HG03139 (cell line): ENCODE results near the gene ARID1B.

Source experiments
- ATAC-seq: cut with Tn5 transposase; IDR thresholded peaks from one replicate; pipeline ENCODE4 v1.9.1; 2021; ENCODE audit not compliant: unreplicated experiment

ARID1B gene

DNA sequence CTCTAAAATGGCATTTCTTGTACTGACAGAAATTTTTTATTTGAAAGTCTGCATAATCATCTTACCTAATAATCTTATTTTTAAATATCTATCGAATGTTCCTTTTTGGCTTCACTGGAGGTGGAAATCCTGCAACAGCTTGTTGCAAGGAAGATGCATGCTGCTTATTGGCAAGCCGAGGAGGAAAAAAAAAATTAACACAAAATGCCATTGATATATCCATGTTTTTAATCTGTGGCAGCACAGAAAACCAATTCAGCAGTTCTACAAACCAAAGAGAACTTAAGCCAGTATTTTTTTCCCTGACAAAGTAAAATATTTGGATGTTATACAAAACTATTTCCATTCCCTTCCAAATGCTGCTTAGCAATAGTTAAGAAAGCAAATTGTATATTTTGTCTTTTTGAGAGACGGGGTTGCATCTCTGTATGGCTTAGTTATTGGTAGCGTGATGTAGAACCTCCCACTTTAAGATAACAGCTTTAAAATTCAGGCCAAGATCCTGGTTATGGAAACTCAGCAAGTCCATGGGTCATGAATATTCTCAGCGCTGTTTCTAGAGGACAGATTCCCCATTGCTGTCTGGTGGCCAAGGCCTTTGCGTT lies 314.8 kb downstream of the ARID1B start:
- no peak for ATAC-seq

DNA sequence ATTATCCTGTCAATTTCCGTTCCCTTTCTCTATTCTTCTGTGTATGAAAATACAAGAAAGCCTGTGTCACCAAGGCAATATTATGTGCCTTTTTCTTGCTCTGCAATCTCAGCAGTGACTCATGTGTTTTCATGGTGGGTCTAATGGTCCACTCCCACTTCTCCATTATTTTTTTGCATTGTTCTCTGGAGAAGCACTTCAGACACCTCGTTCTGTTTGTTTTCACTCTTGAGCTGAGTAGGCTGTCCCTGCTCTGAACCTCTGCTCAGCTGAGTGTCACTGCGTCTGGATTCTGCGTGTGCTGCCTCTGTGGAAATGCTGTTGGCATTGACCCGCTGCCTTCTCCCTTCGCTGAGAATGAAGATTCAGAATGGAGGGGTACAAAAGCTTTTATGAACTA lies 315.6 kb downstream of the ARID1B start:
- no peak for ATAC-seq

DNA sequence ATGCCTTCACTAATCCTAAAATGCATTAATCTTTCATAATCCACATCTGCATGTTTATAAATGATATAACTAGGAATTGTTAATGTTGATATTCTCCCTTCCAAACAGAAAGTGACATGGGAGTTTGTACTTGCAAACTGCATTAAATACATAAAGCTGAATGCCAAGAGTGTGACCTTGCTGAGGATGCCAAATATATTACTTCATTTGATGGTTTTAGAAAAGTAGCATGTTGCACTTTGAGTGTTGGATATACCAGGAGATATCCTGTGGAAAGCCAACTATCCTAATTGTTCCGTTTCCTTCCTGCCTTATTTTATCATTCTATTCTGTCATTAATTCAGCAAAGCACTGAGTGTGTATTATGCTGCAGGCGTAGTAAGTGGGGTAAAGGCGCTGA lies 316.4 kb downstream of the ARID1B start:
- no peak for ATAC-seq

DNA sequence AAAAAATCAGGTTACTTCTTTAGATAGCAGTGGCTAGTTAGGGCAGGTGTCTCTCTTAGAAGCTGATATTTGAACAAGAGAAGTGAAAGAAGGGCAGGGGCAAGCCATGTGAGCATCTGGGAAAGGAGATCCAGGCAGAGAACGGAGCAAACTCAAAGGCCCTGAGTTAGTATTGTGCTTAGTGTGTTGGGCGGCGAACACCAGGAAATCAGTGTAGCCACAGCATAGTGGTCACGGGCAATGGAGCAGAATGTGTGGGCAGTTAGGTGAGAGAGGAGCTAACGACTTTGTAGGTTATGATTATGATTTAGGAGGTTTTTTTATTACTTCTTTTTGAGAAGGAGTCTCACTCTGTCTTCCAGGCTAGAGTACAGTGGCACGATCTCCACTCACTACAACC lies 316.9 kb downstream of the ARID1B start:
- ATAC-seq: peak; percentile 64

DNA sequence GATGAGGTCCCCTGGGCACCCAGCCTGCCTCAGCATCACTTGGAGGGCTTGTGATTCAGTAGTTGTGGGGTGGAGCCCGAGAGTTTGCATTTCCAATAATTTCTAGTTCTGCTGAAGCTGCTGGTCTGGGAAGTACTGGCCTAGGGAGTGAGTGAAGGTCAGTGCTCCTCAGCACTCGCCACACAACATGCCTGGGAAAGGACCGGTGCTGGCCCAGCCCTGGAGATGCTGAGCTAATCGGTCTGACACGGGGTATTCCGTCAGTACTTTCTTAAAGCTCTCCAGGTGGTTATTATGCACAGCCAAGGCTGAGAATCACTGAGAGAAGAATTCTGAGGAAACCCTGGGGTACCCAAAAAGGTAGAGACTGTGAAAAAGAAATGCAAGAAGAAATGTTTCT lies 317.9 kb downstream of the ARID1B start:
- ATAC-seq: no peak

DNA sequence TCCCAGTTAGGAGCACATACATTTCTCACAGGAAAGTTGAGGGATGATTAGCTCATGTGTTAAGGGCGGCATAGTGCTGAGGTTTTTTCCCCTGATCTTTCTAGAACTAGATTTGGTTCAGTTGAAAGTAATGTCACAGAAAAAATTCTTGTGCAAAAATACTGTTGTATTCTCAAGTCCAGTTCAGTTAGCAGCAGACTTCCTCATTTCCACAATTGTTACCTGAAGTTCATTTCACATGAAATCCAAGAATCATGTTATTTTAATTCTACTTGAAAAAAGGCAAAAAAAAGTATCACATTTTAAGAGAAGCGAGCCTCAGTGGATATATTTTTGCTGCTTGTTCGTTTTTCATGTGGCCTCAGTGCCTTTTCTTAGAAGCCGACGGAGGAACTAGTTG lies 318.4 kb downstream of the ARID1B start:
- ATAC-seq: no peak

DNA sequence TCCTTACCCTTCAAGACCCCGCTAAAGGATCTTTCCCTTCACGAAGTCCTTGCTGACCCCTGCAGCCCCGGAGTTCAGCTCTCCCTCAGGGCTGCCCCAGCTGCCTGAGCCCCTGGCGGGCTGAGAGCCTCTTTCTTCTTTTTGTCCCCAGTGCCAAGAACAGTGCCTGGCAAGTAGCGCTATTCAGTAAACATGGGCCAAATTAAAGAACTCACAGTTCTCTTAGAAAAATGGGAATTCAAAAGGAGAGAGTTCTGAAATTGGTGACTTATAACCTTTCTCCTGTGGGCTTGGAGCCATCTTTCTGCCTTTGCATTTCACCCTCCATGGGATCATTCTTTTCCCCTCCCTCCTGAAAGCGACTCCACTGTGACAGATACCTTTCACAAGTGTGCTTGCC lies 318.9 kb downstream of the ARID1B start:
- ATAC-seq: no peak

GRCh38 chr6:157096522-157096921 lies 319.3 kb downstream of the ARID1B start:
- no peak for ATAC-seq

DNA sequence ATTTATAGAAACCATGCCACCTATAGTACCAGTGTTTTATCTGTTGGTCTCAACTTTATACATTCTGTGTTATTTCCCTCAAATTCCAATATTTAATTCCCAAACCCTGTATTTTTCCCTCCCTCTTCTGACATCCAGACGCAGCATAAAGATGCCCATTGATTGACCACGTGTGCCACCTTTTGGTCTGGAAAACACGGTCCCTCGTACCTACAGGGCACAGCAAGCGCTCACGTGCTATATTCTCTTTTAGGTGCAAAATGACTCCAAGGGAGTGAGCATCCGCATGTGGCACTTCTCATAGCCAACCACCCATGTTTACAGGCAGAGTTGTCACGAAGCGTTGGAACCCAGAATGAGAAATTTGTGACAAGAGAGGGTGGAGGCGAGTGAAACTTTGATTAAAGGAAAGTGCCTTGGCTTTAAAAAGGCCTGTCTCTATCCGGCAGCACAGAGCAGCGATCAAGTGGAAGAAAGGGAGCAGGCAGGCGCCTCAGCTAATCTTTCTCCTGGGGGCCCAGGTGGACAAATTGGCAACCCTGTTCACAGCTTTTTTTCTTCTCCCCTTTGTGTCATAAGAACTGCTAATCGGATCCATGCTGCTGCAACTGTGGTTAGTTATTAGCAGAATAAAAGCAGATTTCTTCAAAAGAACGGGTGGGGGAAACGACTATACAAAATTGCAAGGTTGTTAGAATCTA lies 320.2 kb downstream of the ARID1B start:
- no peak for ATAC-seq

- ATAC-seq: no peak
Observed at GRCh38 chr6:157098999-157099398, 321.8 kb downstream of the ARID1B start.

DNA sequence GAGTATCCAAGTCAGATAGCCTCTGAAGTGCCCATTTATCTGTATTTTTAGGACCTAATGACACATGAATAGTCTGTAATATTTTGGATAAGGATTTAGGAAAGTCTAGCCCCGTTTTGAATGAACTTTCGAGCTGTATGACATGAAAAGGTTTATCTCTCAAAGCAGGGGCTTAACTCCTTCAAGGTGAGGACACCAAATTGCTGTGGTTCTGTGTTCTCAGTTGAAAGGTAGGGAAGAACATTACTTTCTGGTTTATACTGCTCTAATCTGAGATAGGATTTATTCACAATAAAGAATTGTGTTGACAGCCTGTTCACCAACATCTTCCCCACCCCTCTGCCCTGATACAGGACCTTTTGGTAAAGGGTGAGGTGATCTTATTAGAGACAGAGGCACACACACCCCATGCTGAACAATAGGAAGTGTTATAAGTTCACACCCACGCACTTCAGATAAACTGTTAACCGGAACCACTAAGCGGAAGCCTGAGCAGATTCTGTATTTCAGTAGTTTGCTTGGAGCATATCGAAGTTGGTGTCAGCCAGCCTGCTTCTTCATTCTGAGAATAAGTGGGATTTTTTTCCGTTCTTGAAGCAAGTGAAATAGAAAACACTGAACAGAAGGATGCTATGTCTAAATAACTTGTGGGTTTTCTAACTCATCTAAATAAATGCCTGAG lies 322.9 kb downstream of the ARID1B start:
- ATAC-seq: peak; percentile 95

GRCh38 chr6:157101166-157101565 lies 324.0 kb downstream of the ARID1B start:
- ATAC-seq: no peak

GRCh38 chr6:157104803-157105202 lies 327.6 kb downstream of the ARID1B start:
- ATAC-seq: no peak

- no peak for ATAC-seq
Observed at GRCh38 chr6:157106487-157106886, 329.3 kb downstream of the ARID1B start.

DNA sequence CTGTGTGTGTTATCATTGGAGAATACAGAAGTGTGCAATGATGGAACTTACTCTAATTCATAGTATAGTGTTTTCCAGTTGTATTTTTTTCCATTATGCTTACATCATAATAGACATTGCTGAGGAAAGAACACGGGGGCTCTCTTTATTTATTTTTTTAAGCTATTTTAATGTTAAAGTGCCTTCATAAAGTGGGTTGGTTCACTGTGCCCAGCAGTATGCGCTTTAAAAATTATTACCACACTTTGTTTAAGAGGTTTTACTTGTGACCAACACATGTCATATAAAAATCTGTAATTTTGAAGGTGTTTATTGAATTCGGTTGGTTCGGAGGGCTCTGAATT lies 330.4 kb downstream of the ARID1B start:
- ATAC-seq: no peak

DNA sequence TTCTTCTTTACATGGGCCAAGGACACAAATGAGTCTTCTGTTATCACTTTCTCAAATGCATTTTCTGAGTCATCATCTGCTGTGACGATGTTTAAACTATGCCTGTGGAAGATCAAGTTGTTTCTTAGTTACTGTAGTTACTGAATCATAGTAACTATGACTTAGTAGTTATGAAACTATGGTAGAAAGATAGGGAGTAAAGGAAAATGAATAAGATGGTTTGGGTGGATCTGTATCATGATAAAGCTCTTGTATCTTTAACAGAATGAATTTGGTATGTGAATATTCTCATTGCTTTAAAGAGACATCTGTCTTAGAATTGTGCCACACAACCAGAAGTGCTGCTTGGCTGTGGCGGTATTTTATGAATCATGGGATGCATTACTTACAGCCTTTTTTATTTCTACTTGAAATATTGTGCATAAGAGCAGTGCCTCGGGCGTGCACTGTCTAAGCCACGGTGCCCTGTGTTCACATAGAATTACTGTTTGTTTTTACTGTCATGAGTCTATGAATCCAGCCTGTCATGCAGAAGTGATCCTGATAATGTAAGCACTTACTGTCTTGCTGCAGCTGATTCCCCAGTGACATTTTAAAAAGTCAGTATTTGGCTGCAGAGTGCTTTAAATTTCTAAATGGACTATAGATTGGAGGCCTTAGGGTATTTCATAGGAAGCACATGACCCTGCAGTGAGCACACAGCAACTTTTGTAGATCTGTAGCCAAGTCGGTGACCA lies 330.9 kb downstream of the ARID1B start:
- ATAC-seq: no peak

GRCh38 chr6:157108923-157109322 lies 331.7 kb downstream of the ARID1B start:
- no peak for ATAC-seq

DNA sequence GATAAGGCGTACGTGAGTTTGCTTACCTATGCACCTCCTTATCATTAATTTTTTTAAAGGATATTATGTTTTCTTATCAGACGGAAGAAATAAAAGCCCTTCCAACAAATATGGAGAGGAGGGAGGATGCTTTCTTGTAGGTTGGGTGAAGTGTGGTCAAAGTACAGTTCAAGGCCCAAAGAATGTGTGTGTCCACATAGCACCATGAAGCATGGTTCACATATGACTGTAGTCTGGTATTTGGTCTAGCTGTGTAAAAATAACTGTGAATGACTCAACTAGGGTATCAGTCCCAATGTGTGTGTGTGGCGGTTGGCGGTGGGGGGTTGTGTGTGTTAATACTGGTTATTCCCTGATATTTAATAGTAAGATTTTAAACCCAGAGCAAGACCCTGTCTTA lies 333.4 kb downstream of the ARID1B start:
- no peak for ATAC-seq

DNA sequence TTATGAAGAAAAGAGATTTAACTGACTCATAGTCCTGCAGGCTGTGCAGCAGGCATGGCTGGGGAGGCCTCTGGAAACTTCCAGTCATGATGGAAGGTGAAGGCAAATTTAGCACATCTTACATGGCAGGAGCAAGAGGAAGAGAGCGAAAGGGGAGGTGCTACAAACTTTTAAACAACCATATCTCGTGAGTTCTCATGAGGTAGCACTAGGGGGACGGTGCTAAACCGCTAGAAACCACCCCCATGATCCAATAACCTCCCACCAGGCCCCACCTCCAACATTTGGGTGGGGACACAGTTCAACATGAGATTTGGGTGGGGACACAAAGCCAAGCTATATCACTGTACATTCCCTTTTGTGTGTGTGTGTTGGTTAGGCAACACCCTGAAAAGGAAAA lies 336.2 kb downstream of the ARID1B start:
- ATAC-seq: no peak

- no peak for ATAC-seq
Observed at GRCh38 chr6:157116426-157116825, 339.2 kb downstream of the ARID1B start.

- ATAC-seq: no peak
Observed at GRCh38 chr6:157117431-157118095, 340.4 kb downstream of the ARID1B start.
